GM21723 (cell line): ENCODE measurements around the gene TRIM7.
A peak's percentile ranks its signal among the peaks of the same experiment; 100 is the strongest.

ENCODE experiments used
- ATAC-seq: cut with Tn5 transposase; IDR thresholded peaks from one replicate; pipeline ENCODE4 v1.9.1; 2021; ENCODE audit warnings: mild to moderate bottlenecking, moderate library complexity; ENCODE audit not compliant: unreplicated experiment

TRIM7 gene

DNA sequence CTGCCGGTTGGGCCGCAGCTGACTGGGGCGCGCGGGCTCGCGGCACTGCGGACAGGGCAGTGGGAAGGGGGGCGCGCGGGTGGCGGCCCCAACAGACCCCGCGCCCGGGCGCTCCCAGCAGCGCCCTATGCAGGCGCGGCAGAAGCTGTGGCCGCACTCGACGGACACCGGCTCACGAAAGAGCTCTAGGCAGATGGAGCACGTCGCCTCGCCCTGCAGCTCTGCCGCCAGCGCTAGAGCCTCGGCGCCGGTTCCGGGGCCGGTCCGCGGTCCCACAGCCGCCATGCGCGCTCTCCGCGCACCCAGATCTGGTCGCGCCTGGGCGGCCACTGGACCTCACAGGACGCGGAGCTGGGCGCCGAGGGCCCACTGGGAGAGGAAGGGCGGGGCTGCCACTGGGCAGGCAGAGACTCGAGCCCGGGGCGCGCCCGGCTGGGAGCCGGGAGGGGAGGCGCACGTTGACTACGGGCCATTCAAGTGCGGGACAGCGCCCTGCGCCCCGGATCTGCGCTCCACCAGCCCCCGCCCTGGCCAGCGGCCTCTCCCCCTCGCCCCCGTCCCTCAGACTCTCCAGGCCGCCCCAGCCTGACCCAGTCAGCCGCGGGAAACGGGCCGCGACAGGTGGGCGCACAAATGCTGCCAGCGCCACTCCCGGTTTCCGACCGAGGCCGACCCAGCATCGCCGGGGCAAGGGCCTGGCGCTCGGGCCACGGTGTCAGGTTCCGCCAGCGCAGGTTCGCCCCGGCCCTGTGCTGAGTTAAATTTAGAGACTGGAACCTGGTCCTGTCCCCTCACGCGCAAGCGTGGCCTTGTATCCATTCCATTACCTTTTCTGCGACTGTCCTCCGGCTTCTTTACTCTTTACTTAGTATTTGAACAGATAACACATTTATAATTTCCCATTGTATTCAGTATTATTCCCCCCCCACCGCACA is at the start of gene TRIM7:
Gene TRIM7, minus strand, starts transcription at position 371 of the 935 bp plus-strand sequence. Its CDS starts 86 bp downstream, at position 285.
- no peak for ATAC-seq

GRCh38 chr5:181248277-181248676 is 43.3 kb upstream of the TRIM7 start:
- no peak for ATAC-seq

GRCh38 chr5:181246276-181247049 is 41.5 kb upstream of the TRIM7 start:
- ATAC-seq = peak; percentile 46

GRCh38 chr5:181245427-181246275 is 40.7 kb upstream of the TRIM7 start:
- peak; percentile 5 for ATAC-seq

GRCh38 chr5:181243564-181244343 is 38.8 kb upstream of the TRIM7 start, which contains the start of gene RACK1:
Gene RACK1 (minus strand): TSS chr5:181243906. CDS start chr5:181243800, 106 bp downstream.
- ATAC-seq = peak; percentile 67

- no peak for ATAC-seq
Observed at GRCh38 chr5:181243018-181243563, 38.1 kb upstream of the TRIM7 start.

- no peak for ATAC-seq
Observed at GRCh38 chr5:181242031-181242451, 37.0 kb upstream of the TRIM7 start.

GRCh38 chr5:181241393-181241975 is 36.5 kb upstream of the TRIM7 start:
- no peak for ATAC-seq

GRCh38 chr5:181239062-181239663 is 34.2 kb upstream of the TRIM7 start:
- ATAC-seq = no peak

- no peak for ATAC-seq
Observed at GRCh38 chr5:181237729-181238385, 32.9 kb upstream of the TRIM7 start.

DNA sequence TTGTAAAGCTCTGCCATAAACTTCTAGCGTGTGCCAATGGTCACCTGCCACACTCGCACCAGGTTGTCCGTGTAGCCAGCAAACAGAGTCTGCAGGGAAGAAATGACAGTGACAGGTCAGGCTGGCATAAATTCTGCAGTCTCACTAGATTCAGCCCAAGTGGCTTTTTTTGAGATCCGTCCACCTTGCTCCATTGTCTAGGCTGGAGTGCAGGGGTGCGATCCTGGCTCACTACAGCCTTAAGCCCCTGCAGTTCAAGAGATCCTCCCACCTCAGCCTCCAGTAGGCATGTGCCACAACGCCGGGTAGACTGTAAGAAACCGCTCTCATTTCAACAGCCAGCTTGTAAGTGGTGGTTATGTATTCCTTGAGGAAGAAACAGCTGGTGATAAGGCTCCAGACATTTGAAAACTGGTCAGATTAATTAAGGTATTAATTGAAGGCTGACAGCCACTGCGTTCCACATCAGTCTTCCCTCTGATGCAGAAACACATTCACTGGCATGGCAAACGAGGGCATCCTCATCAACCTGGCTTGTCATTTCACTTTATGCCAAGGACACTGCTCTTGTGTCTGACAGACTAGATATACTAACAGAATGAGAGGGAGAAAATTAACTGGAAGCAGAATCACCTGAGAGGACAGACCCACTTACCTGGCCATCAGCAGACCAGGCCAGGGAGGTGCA is 32.1 kb upstream of the TRIM7 start:
- ATAC-seq = no peak

GRCh38 chr5:181236471-181236870 is 31.5 kb upstream of the TRIM7 start:
- ATAC-seq = no peak

DNA sequence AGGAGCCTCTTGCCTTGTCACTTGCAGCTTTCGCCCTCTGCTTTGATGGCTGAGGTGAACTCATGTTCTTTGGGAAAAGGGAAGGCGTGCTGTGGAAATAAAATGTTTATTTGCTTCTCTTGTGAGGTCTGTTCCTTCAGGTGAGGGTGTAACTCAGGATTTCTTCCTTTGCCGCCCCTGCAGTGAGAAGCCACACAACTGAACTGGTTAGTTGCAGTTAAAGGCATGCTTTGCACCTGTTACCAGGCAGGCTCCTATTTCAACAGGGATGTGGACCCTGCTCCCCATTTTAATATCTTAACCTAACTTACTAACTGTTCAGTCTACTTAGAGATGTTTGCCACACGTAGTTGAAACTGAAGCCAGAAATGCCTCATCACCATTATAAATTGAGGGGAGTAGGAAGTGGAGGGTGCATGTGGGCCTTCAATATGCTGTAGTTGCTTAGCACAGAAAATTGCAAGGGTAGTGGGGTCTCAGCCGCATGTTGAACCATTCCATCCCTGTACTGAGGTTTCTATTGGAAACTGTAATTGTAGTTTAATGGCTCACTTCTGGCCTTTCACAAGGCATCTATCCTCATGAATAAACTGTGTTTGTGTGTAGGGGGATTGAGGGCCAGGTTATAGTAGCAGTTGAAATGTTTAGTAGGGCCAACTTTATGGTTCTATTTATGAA is 30.8 kb upstream of the TRIM7 start:
- ATAC-seq = no peak

- no peak for ATAC-seq
Observed at GRCh38 chr5:181235323-181235688, 30.3 kb upstream of the TRIM7 start.

GRCh38 chr5:181234455-181235306 is 29.7 kb upstream of the TRIM7 start:
- ATAC-seq = no peak

- ATAC-seq = no peak
Observed at GRCh38 chr5:181233801-181234454, 28.9 kb upstream of the TRIM7 start.
